GM10847 (cell line): ENCODE data around the gene PEX12.

Source experiments
- POLR2A ChIP-seq: IDR thresholded peaks from 2 replicates; pipeline ENCODE4 v1.6.1; 2011; ENCODE audit not compliant: insufficient read length; ENCODE audit errors: extremely low read depth

PEX12 gene

DNA sequence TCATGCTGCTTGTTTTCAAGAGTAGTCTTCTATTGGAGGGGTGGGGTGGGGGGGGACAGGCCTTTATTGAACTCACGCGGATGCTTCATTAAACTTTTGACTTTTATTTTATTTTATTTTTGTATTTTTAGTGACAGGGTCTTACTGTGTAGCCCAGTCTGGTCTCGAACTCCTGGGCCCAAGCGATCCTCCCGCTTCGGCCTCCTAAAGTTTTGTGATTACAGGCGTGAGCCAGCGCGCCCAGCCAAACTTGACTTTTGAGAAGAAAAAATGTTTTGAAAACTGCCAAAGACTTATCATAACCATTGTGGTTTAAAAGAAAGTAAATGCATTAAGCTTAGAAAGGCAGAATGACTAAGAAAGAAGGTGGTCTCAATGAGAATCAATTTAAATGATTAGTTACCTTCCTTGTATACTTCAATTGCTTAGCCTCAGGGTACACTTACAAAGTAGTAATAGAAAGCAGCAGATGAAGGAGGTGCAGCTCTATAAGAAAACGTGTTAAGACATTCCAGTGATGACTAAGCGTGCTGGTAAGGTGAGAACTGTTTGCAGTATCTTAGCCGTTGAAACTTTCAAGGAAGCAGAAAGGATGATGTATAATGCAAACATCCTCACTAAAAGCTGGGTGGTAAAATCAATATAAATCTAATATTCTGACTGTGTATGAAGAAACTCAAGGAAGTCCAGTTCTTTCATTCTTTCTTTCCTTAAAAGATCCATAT lies 10.0 kb upstream of the PEX12 start:
- TF ChIP-seq POLR2A: no peak

GRCh38 chr17:35587074-35587961 lies 8.9 kb upstream of the PEX12 start, which contains the start of gene AP2B1:
Gene AP2B1, plus strand, starts transcription at chr17:35587322. Its CDS starts 6,709 bp downstream, at chr17:35594031.
- TF ChIP-seq POLR2A: peak; percentile 47

- TF ChIP-seq POLR2A: no peak
Observed at GRCh38 chr17:35586569-35587073, 8.2 kb upstream of the PEX12 start.

DNA sequence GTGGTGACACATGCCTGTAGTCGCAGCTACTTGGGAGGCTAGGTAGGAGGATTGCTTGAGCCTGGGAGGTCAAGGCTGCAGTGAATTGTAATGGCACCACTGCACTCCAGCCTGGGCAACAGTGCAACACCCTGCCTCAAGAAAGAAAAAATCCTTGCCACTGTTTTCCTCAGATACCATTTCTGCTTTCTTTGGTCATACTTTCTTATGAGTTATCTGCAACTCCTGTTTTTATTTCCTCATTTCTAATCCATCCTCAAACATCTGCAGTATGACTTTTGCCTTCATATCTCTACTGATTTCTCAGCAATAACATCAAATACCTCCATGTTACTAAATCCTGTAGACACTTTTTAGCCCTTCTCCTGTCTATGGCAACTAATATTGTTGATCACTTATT lies 5.7 kb upstream of the PEX12 start:
- TF ChIP-seq POLR2A: no peak

DNA sequence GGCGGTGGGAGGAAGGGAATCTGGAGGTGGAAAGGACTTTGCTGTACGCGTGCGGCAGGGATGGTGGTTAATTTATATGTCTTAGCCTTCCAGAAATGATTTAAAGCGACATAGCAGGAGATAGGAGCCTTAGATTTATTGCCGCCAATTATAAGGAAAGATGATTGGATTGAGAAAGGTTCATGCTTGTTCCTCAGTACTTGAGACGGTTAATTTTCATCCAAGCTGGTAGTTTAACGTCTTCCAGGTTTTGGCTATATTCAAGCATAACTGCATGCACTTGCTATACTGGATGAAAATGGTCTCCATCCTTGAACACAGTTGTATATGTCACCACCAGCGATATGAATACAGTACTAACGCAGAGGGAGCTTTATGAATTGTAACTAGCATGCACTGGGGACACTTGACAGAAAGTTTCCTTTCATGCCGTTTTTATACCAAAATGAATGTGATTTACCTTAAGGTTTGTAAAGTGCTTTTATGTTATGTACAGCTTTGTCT lies 610 bp upstream of the PEX12 start:
- no peak for TF ChIP-seq POLR2A

DNA sequence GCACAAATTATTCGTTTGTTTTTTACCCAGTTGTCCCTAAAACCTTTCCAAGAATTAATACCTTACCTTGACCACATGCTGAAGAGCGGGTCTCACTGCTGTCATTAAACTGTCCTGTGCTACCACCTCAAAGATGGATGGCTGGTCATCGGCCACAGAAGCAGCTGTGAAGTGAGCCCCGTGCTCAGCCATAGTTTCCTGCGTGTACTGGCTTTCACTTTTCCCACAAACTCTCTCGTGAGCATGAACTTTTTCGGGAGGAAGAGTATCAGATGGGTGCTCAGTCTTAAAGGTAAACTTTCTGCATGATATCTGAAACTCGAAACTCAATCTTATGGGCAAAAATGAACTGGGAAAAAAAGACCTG lies 558 bp downstream of the PEX12 start:
- no peak for TF ChIP-seq POLR2A

- TF ChIP-seq POLR2A: no peak
Observed at GRCh38 chr17:35575759-35576158, 2.6 kb downstream of the PEX12 start.

DNA sequence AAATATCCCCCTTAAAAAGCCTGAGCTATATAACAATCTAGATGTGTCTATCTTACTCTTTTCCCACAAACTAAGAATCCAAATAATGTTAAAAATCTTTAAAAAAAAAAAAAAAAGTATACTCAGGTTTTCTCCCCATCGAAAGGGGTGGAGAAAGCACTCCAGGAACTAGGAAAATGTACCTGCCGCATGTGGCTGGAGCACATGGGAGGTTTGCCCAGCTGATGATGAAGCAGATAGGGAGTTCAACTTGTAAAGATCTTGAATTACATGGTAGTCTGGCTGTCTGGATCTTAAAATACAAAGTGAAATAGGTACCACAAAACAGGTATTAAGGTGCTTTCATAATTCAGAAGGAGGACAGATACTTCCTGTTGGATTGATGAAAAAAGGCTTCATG lies 9.0 kb downstream of the PEX12 start:
- no peak for TF ChIP-seq POLR2A

- no peak for TF ChIP-seq POLR2A
Observed at GRCh38 chr17:35568561-35568960, 9.8 kb downstream of the PEX12 start.

DNA sequence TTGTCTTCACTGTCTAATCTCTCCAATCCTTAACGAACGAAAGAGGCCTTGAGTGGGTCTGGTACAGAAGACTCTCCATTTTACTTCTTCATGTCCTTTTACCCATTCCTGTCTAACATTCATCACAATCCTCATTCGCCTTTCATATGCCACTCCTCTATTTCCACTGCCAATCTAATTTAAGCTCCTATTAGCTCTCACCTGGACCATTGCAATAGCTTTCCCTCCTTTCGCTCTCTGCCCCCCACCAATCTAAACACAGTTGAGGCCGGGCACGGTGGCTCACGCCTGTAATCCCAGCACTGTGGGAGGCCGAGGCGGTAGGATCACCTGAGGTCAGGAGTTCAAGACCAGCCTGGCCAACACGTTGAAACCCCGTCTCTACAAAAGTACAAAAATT lies 11.4 kb downstream of the PEX12 start:
- TF ChIP-seq POLR2A: no peak

- TF ChIP-seq POLR2A: no peak
Observed at GRCh38 chr17:35560703-35561102, 17.7 kb downstream of the PEX12 start, which contains the start of gene SLFN14. Gene SLFN14, minus strand, starts transcription at chr17:35560819. Its CDS starts 2,757 bp downstream, at chr17:35558062.

DNA sequence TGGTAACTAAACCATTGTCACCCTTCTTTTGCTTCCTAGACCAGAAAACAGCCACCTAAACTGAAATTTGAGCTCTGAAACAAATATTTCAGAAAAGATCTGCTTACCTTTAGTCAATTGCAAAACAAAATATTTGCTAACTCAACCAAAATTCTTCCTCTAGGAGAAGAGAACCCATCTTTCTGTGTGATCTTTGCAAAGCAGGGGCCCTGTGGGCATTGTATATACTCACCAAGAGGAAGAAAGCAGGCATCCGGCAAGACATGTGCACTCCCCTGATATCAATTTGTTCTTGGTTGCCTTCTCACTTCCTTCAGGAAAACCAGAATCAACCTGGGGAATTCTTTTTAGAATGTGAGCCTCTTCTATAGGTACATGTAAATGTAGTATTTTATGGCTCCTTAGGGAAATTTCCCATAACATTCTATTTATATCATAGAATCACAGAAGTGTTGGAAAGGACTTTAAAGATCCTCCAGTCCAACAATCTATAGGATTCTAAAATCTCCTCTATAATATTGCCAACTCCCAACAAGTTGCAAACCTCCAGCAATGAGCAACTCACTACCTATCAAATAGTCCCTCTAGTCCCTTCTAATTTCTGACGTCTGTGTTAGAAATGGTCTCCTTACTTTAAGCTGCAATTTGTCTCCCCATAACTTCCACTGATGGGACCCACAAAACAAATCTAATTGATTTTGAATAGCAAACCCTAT lies 18.7 kb downstream of the PEX12 start:
- no peak for TF ChIP-seq POLR2A

DNA sequence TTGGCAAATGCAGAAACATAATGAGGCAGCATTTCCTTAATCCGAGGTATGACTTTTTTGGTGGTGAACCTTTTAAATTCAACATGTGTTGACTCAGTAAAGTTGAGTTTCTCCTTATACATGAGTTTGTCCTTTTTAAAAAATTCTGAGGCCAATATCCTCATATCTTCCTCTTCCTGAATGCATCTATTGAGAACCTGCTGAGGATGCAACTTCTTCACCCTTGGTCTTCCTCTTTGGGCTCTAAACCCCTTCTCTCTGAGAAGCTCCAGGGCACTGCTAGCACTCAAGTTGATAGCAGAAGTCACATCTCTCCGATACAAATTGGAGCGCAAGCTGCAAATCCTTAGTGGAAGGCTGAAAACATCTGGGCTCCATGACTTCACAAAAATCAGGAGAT lies 21.0 kb downstream of the PEX12 start:
- no peak for TF ChIP-seq POLR2A

DNA sequence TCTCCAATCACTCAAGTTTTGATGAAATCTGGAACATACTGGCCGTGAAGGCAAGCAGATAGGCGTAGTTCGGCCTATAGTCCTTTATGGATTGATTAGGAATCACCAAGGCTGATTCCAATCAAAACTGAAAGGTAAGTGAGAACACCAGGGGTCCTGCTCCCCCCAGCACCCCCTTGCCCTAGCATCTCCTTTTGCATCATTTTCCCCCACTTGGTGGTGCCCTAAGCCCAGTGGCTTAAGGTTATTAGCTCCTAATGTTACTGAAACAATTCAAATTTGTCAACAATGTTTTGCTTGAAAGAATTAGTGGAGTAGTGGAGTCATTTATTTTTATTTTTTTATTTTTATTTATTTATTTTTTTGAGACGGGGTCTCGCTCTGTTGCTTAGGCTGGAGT lies 22.7 kb downstream of the PEX12 start:
- no peak for TF ChIP-seq POLR2A

GRCh38 chr17:35554668-35555067 lies 23.7 kb downstream of the PEX12 start:
- no peak for TF ChIP-seq POLR2A
